H1 (cell line): ENCODE data around the gene GNS. TPM values are rescaled to one million over a fixed set of nuclear protein-coding genes. Genes with fewer than 3 reads are reported as not detected.

Source experiments
- CTCF ChIA-PET: fragments of 300-600 bp; sonication (Branson Sonifier 250); formaldehyde crosslinking; loops from one replicate; lab custom pipeline; 2021; ENCODE audit not compliant: partially characterized antibody; lab: Charles Lee
- POLR2A ChIA-PET: fragments of 300-600 bp; sonication (Branson Sonifier 250); formaldehyde crosslinking; loops from one replicate; lab custom pipeline; 2021; ENCODE audit warnings: inconsistent platforms; ENCODE audit not compliant: partially characterized antibody; lab: Charles Lee
- DNase-seq, 2 experiments: peaks; one replicate each; pipeline versions ENCODE4 v3.0.0 to v3.0.0-alpha.2; 2010 to 2022; ENCODE audit warnings: low spot score in 2 of 2, low read depth in 1 of 2, mixed read lengths in 1 of 2
- FAIRE-seq: peaks from 2 replicates; lab custom pipeline; 2011; peaks lifted over from hg19 to GRCh38; lab: Jason Lieb, UNC
- H2AFZ ChIP-seq: 2 replicates; pipeline ENCODE4 v1.8.1; 2012; ENCODE audit warnings: low read length, inconsistent platforms
- H2AK5ac ChIP-seq: 2 replicates; pipeline ENCODE4 v1.6.1; 2013; ENCODE audit warnings: low read depth, low read length
- H2BK120ac ChIP-seq: replicated peaks from 2 replicates; pipeline ENCODE3; 2013; ENCODE audit warnings: low read depth, low read length, inconsistent platforms
- H2BK12ac ChIP-seq: 2 replicates; pipeline ENCODE4 v1.6.1; 2013; ENCODE audit warnings: low read depth, low read length
- H2BK15ac ChIP-seq: 2 replicates; pipeline ENCODE4 v1.6.1; 2013; ENCODE audit warnings: low read length
- H2BK20ac ChIP-seq: 2 replicates; pipeline ENCODE4 v1.6.1; 2013; ENCODE audit warnings: low read length
- H2BK5ac ChIP-seq: 2 replicates; pipeline ENCODE4 v1.6.1; 2013; ENCODE audit warnings: low read depth, low read length
- H3K14ac ChIP-seq: 2 replicates; pipeline ENCODE4 v1.6.1; 2013; ENCODE audit warnings: inconsistent platforms; ENCODE audit not compliant: insufficient read length
- H3K18ac ChIP-seq: 2 replicates; pipeline ENCODE4 v1.6.1; 2013; ENCODE audit warnings: low read length; ENCODE audit errors: extremely low read depth
- H3K23ac ChIP-seq: 2 replicates; pipeline ENCODE4 v1.6.1; 2013; ENCODE audit warnings: inconsistent platforms; ENCODE audit not compliant: insufficient read length
- H3K23me2 ChIP-seq: 2 replicates; pipeline ENCODE4 v1.6.1; 2013; ENCODE audit warnings: low read depth, low read length
- H3K27ac ChIP-seq: 2 replicates; pipeline ENCODE4 v1.6.1; 2011; ENCODE audit warnings: low read depth, low read length, inconsistent platforms
- H3K27me3 ChIP-seq, 4 experiments: replicated peaks in 1 of 4; 1 replicate in 1 of 4; 2 replicates in 3 of 4; pipeline versions ENCODE4 v1.6.1 to v1.8.1; 2011 to 2013; ENCODE audit warnings: low read length in 3 of 4, mild to moderate bottlenecking in 3 of 4, inconsistent platforms in 2 of 4, mixed read lengths in 2 of 4, moderate library complexity in 1 of 4; ENCODE audit not compliant: control insufficient read depth in 3 of 4, insufficient read depth in 3 of 4; ENCODE audit errors: extremely low read depth in 1 of 4
- H3K36me3 ChIP-seq, 4 experiments: 2 replicates each; pipeline versions ENCODE4 v1.6.1 to v1.8.1; 2011 to 2013; ENCODE audit warnings: mild to moderate bottlenecking in 4 of 4, low read length in 3 of 4, moderate library complexity in 2 of 4, control low read depth in 1 of 4, inconsistent platforms in 1 of 4; ENCODE audit not compliant: insufficient read depth in 4 of 4, control insufficient read depth in 2 of 4
- H3K4ac ChIP-seq: replicated peaks from 2 replicates; pipeline ENCODE3; 2013; ENCODE audit warnings: low read length, low read depth, mixed read lengths, inconsistent platforms; ENCODE audit not compliant: insufficient read length
- H3K4me1 ChIP-seq, 4 experiments: replicated peaks in 1 of 4; 1 replicate in 1 of 4; 2 replicates in 3 of 4; pipeline versions ENCODE4 v1.6.1 to v1.8.1; 2011 to 2013; ENCODE audit warnings: low read length in 3 of 4, inconsistent platforms in 2 of 4, mixed read lengths in 1 of 4; ENCODE audit not compliant: insufficient read depth in 4 of 4, control insufficient read depth in 3 of 4
- H3K4me2 ChIP-seq, 2 experiments: 2 replicates each; pipeline versions ENCODE4 v1.6.1 to v1.8.1; 2011 to 2013; ENCODE audit warnings: low read depth in 2 of 2, low read length in 2 of 2, control low read depth in 1 of 2, inconsistent platforms in 1 of 2, mild to moderate bottlenecking in 1 of 2; ENCODE audit not compliant: insufficient read depth in 1 of 2
- H3K4me3 ChIP-seq, 4 experiments: fragments of 200-600, 300-600 bp in 1 of 4; sonication (generic), shearing (Covaris generic), sonication (Bioruptor Twin) in 1 of 4; 2 replicates each; pipeline versions ENCODE4 v1.5.1 to v1.8.1; 2011 to 2016; ENCODE audit warnings: low read length in 4 of 4, low read depth in 3 of 4, control low read depth in 2 of 4, inconsistent platforms in 2 of 4, mild to moderate bottlenecking in 2 of 4, mixed read lengths in 1 of 4, moderate library complexity in 1 of 4; ENCODE audit not compliant: insufficient read depth in 2 of 4; ENCODE audit errors: extremely low read depth in 1 of 4
- H3K56ac ChIP-seq: replicated peaks from 2 replicates; pipeline ENCODE3; 2013; ENCODE audit warnings: low read depth, mild to moderate bottlenecking, mixed read lengths, low read length, inconsistent platforms; ENCODE audit not compliant: insufficient read length
- H3K79me1 ChIP-seq: 2 replicates; pipeline ENCODE4 v1.6.1; 2013; ENCODE audit warnings: low read depth, low read length, control low read depth
- H3K79me2 ChIP-seq, 2 experiments: 2 replicates each; pipeline versions ENCODE4 v1.6.1 to v1.8.1; 2012 to 2013; ENCODE audit warnings: low read length in 2 of 2, mild to moderate bottlenecking in 2 of 2, inconsistent platforms in 1 of 2; ENCODE audit not compliant: insufficient read depth in 2 of 2, control insufficient read depth in 1 of 2
- H3K9ac ChIP-seq, 4 experiments: replicated peaks in 1 of 4; 1 replicate in 1 of 4; 2 replicates in 3 of 4; pipeline versions ENCODE4 v1.6.1 to v1.8.1; 2011 to 2013; ENCODE audit warnings: low read depth in 3 of 4, low read length in 3 of 4, control low read depth in 2 of 4, mild to moderate bottlenecking in 2 of 4, moderate library complexity in 2 of 4, inconsistent platforms in 1 of 4; ENCODE audit errors: extremely low read depth in 1 of 4
- H3K9me3 ChIP-seq, 2 experiments: 2 replicates each; pipeline versions ENCODE4 v1.6.1 to v1.8.1; 2012 to 2013; ENCODE audit warnings: mild to moderate bottlenecking in 2 of 2, moderate library complexity in 2 of 2, control low read depth in 1 of 2, inconsistent platforms in 1 of 2, low read depth in 1 of 2, low read length in 1 of 2, mixed read lengths in 1 of 2; ENCODE audit not compliant: insufficient read depth in 2 of 2
- H4K20me1 ChIP-seq, 2 experiments: replicated peaks in 1 of 2; 2 replicates each; pipeline versions ENCODE3 to v1.8.1; 2011 to 2013; ENCODE audit warnings: inconsistent platforms in 2 of 2, low read length in 2 of 2, mild to moderate bottlenecking in 1 of 2; ENCODE audit not compliant: insufficient read depth in 2 of 2, control insufficient read depth in 1 of 2
- H4K5ac ChIP-seq: 2 replicates; pipeline ENCODE4 v1.6.1; 2013; ENCODE audit warnings: low read length, low read depth, mixed read lengths, inconsistent platforms; ENCODE audit not compliant: insufficient read length
- H4K8ac ChIP-seq: 2 replicates; pipeline ENCODE4 v1.8.0; 2013; ENCODE audit warnings: mild to moderate bottlenecking, moderate library complexity, low read length, inconsistent platforms; ENCODE audit not compliant: insufficient read depth; ENCODE audit errors: extremely low read depth
- H4K91ac ChIP-seq: replicated peaks from 2 replicates; pipeline ENCODE3; 2013; ENCODE audit warnings: low read length, mixed read lengths, inconsistent platforms; ENCODE audit not compliant: insufficient read length
- ATF2 ChIP-seq: IDR thresholded peaks from 2 replicates; pipeline ENCODE4 v1.6.1; 2012; ENCODE audit warnings: low read length, inconsistent platforms
- BACH1 ChIP-seq: IDR thresholded peaks from 2 replicates; pipeline ENCODE4 v1.6.1; 2012; ENCODE audit warnings: low read length, improper control_type of control experiment
- CHD1 ChIP-seq: IDR thresholded peaks from 2 replicates; pipeline ENCODE4 v1.6.1; 2012; ENCODE audit warnings: low read depth, low read length, improper control_type of control experiment
- CHD2 ChIP-seq: IDR thresholded peaks from 2 replicates; pipeline ENCODE4 v1.6.1; 2012; ENCODE audit warnings: low read length, improper control_type of control experiment
- EP300 ChIP-seq, 2 experiments: IDR thresholded peaks; 1 replicate in 1 of 2; 2 replicates in 1 of 2; pipeline ENCODE4 v1.6.1; 2011 to 2012; ENCODE audit warnings: low read depth in 2 of 2, low read length in 2 of 2, mild to moderate bottlenecking in 2 of 2, borderline replicate concordance in 1 of 2, inconsistent platforms in 1 of 2, moderate library complexity in 1 of 2
- RAD21 ChIP-seq, 2 experiments: IDR thresholded peaks in 1 of 2; conservative IDR thresholded peaks in 1 of 2; 2 replicates each; pipeline ENCODE4 v1.6.1; 2011; ENCODE audit warnings: low read depth in 2 of 2, low read length in 2 of 2, improper control_type of control experiment in 1 of 2, inconsistent platforms in 1 of 2, mild to moderate bottlenecking in 1 of 2, moderate library complexity in 1 of 2
- SIRT6 ChIP-seq: IDR thresholded peaks from one replicate; pipeline ENCODE4 v1.7.1; 2012; ENCODE audit warnings: low read length, inconsistent platforms
- SP1 ChIP-seq: IDR thresholded peaks from 2 replicates; pipeline ENCODE4 v1.6.1; 2011; ENCODE audit warnings: low read depth, low read length
- SP4 ChIP-seq: IDR thresholded peaks from 2 replicates; pipeline ENCODE4 v1.6.1; 2012; ENCODE audit warnings: low read length, inconsistent platforms
- TAF1 ChIP-seq: IDR thresholded peaks from 2 replicates; pipeline ENCODE4 v1.6.1; 2011; ENCODE audit warnings: mild to moderate bottlenecking, low read depth, low read length
- TAF7 ChIP-seq: optimal IDR thresholded peaks from 2 replicates; pipeline ENCODE3; 2011; ENCODE audit warnings: low read depth, mild to moderate bottlenecking, inconsistent platforms, low read length, moderate library complexity, borderline replicate concordance
- WGBS, 2 experiments: shearing (Covaris generic) in 1 of 2; methylation state at CpG; one replicate each; pipeline versions ENCODE4 v1.1.6 to v1.1.7; 2013 to 2015; ENCODE audit warnings: low lambda C conversion rate in 2 of 2, mixed read lengths in 2 of 2, inconsistent platforms in 1 of 2, low coverage in 1 of 2, missing lambda C conversion rate in 1 of 2; ENCODE audit not compliant: insufficient replicate concordance in 2 of 2, insufficient coverage in 1 of 2, insufficient read length in 1 of 2; ENCODE audit errors: extremely low coverage in 1 of 2, missing lambda C conversion rate in 1 of 2; 5-methylcytosine and 5-hydroxymethylcytosine counted together
- polyA plus RNA-seq, 7 experiments: library from polyadenylated mRNA; depleted of rRNA in 3 of 7; stranded (reverse) in 5 of 7; unstranded in 2 of 7; fragments of >200 nt in 5 of 7; fragments of 200-250 nt in 2 of 7; gene quantifications; 1 replicate in 5 of 7; 2 replicates in 1 of 7; 4 replicates in 1 of 7; pipeline versions ENCODE4 v1.2.1 to v1.2.3, GENCODE V29; 2011 to 2013; ENCODE audit warnings: missing spikeins in 2 of 7, mixed read lengths in 2 of 7
- total RNA-seq: library from RNA; stranded (reverse); fragmentation: NEBNext Ultra II Directional; extraction: Animal tissue kit (Norgen Biotek cat#: 25700); gene quantifications from 2 replicates; pipeline ENCODE4 v1.2.1, GENCODE V29; 2021

Gene GNS
- total and polyA plus RNA-seq, 2 of the 8 experiments (the other 6 are each of a cell fraction or from before 2014, with no cell fraction given): 16.0 to 28.5 TPM

GRCh38 chr12:64716839-64717455 lies 42.3 kb downstream of the GNS start:
- no peaks in the 10 kb centered on the region for H3K79me1 ChIP-seq
- no peak overlapping the region for H2AFZ ChIP-seq
- TF ChIP-seq BACH1 (no peak), SIRT6 (no peak), CHD2 (no peak), EP300 (IDR thresholded peaks at IDR 0.05; ENCODE audit: borderline replicate concordance in 1 of 2, low read depth in 2 of 2, low read length in 2 of 2) (no peak), TAF1 (no peak), CHD1 (no peak), ATF2 (no peak), SP4 (no peak), SP1 (no peak), TAF7 (no peak), RAD21 (IDR thresholded peaks at IDR 0.05 in 1 of 2, conservative IDR thresholded peaks at IDR 0.05 in 1 of 2; ENCODE audit: low read depth in 2 of 2, low read length in 2 of 2) (no peak)
- H2BK15ac ChIP-seq: no peak overlapping the region
- H3K79me2 ChIP-seq: no peaks in the 10 kb centered on the region
- no peak overlapping the region for H3K4me2 ChIP-seq
- no peak overlapping the region for H2BK5ac ChIP-seq
- no peak overlapping the region for H4K5ac ChIP-seq
- no peak overlapping the region for H3K27ac ChIP-seq
- ChIA-PET CTCF (interaction anchor here (0.9 to 3.5 kb wide), 4 partner anchors 20 to 169 kb away, joined by 3 to 15 read pairs (median 3); no protein-coding TSS in a partner anchor), POLR2A (no interaction called here)
- peaks cover 2 to 32% (median 18%) of the 10 kb centered on the region in 4 experiments; a peak in 6 of 8 replicates for H3K36me3 ChIP-seq
- no peak overlapping the region for H3K56ac ChIP-seq
- H4K91ac ChIP-seq: no peak overlapping the region
- no peak overlapping the region for H2BK20ac ChIP-seq
- H3K4me3 ChIP-seq: no peak overlapping the region
- WGBS, 2 experiments: 88% methylated on average over 6 of the region's 6 CpGs; no CpG with 5 or more reads in 1 of the 2 experiments
- H4K20me1 ChIP-seq: peaks cover 0 to 2% of the 10 kb centered on the region in 2 experiments
- DNase-seq: no peak
- no peaks in the 10 kb centered on the region for H3K4me1 ChIP-seq
- no peak overlapping the region; the same call in 1 of the 2 replicates for H4K8ac ChIP-seq
- no peaks in the 10 kb centered on the region for H3K27me3 ChIP-seq
- H2BK12ac ChIP-seq: no peak overlapping the region
- H2BK120ac ChIP-seq: no peak overlapping the region
- H3K23me2 ChIP-seq: no peaks in the 10 kb centered on the region
- no peak overlapping the region for H2AK5ac ChIP-seq
- H3K18ac ChIP-seq: no peak overlapping the region
- H3K14ac ChIP-seq: no peak overlapping the region
- no peak overlapping the region for H3K4ac ChIP-seq
- no peak for FAIRE-seq
- H3K23ac ChIP-seq: no peak overlapping the region
- H3K9ac ChIP-seq: no peak overlapping the region
- H3K9me3 ChIP-seq: no peaks in the 10 kb centered on the region
